G401 (cell line): ENCODE results near the gene TLE2. TPM values are rescaled to one million over a fixed set of nuclear protein-coding genes. Genes with fewer than 3 reads are reported as not detected.
A peak's percentile ranks its signal among the peaks of the same experiment; 100 is the strongest.
"Not testable (repeated sequence)": the region's sequence is repeated elsewhere in the genome, so short reads cannot be mapped to it uniquely, and the experiment has no call there.

ENCODE experiments used
- DNase-seq: peaks from one replicate; pipeline ENCODE4 v3.0.0-alpha.2; 2015; ENCODE audit warnings: low spot score
- in situ Hi-C: cut with HindIII; loops from 2 replicates; pipeline ENCODE4 v1.10.0; 2016; ENCODE audit warnings: low sequenced_read_pairs, mixed read lengths
- total RNA-seq: library from RNA; depleted of rRNA; stranded (reverse); fragments of >200 nt; shearing (Covaris generic); gene quantifications from 2 replicates; pipeline ENCODE4 v1.2.3, GENCODE V29; 2014

The TLE2 gene
- total RNA-seq, 1 experiment from 2014 or later: 11.7 TPM

- in situ Hi-C loops: no loop called here
- no peak for DNase-seq
Measured at GRCh38 chr19:3041327-3041726, 12.2 kb upstream of the TLE2 start.

- in situ Hi-C loops: no loop called here
- DNase-seq: peak; percentile 46
Measured at GRCh38 chr19:3039641-3040077, 10.6 kb upstream of the TLE2 start.

GRCh38 chr19:3039125-3039524 is 10.0 kb upstream of the TLE2 start:
- in situ Hi-C loops: no loop called here

GRCh38 chr19:3038214-3038613 is 9.1 kb upstream of the TLE2 start:
- DNase-seq: no peak
- in situ Hi-C loops: no loop called here

More at GRCh38 chr19:3039125-3039524, 10.0 kb upstream of the TLE2 start:
- DNase-seq: no peak

GRCh38 chr19:3036977-3037544 is 8.0 kb upstream of the TLE2 start:
- in situ Hi-C loops: not testable (repeated sequence)

GRCh38 chr19:3036119-3036976 is 7.3 kb upstream of the TLE2 start:
- in situ Hi-C loops: no loop called here
- DNase-seq: peak; percentile 96

More at GRCh38 chr19:3036977-3037544, 8.0 kb upstream of the TLE2 start:
- DNase-seq: not testable (repeated sequence)

- in situ Hi-C loops: no loop called here
- peak; percentile 99 for DNase-seq
Measured at GRCh38 chr19:3035542-3036118, 6.5 kb upstream of the TLE2 start.

GRCh38 chr19:3034656-3035541 is 5.8 kb upstream of the TLE2 start:
- peak; percentile 55 for DNase-seq
- in situ Hi-C loops: no loop called here

- in situ Hi-C loops: no loop called here
- DNase-seq: no peak
Measured at GRCh38 chr19:3034406-3034655, 5.3 kb upstream of the TLE2 start.

GRCh38 chr19:3033595-3034405 is 4.7 kb upstream of the TLE2 start:
- in situ Hi-C loops: no loop called here
- no peak for DNase-seq

GRCh38 chr19:3031607-3031867 is 2.5 kb upstream of the TLE2 start:
- no peak for DNase-seq
- in situ Hi-C loops: no loop called here

- in situ Hi-C loops: no loop called here
- DNase-seq: no peak
Measured at GRCh38 chr19:3028305-3029064, 595 bp downstream of the TLE2 start.

- DNase-seq: no peak
Measured at GRCh38 chr19:3027981-3028304, 1.1 kb downstream of the TLE2 start.

GRCh38 chr19:3027292-3027691 is 1.8 kb downstream of the TLE2 start:
- no peak for DNase-seq
- in situ Hi-C loops: no loop called here

More at GRCh38 chr19:3027981-3028304, 1.1 kb downstream of the TLE2 start:
- in situ Hi-C loops: no loop called here

- in situ Hi-C loops: no loop called here
- no peak for DNase-seq
Measured at GRCh38 chr19:3026768-3027167, 2.3 kb downstream of the TLE2 start.

GRCh38 chr19:3025549-3025886 is 3.6 kb downstream of the TLE2 start:
- no peak for DNase-seq
- in situ Hi-C loops: no loop called here

- in situ Hi-C loops: no loop called here
- peak; percentile 48 for DNase-seq
Measured at GRCh38 chr19:3024870-3025548, 4.1 kb downstream of the TLE2 start.

- in situ Hi-C loops: no loop called here
- DNase-seq: no peak
Measured at GRCh38 chr19:3024509-3024869, 4.6 kb downstream of the TLE2 start.
